Omental fat pad (tissue), 4 donors: ENCODE results near the gene SLAMF9. TPM values are rescaled to one million over a fixed set of nuclear protein-coding genes. Genes with fewer than 3 reads are reported as not detected.

ENCODE experiments used
- ATAC-seq: fragments of 150-250 bp; one replicate; pipeline ENCODE4 v1.9.1; 2016; ENCODE audit warnings: mild to moderate bottlenecking, moderate library complexity; ENCODE audit not compliant: low FRiP score
- DNase-seq: peaks from one replicate; pipeline ENCODE4 v3.0.0-alpha.2; 2019; ENCODE audit warnings: low spot score
- total RNA-seq, 4 donors: library from RNA; depleted of rRNA; stranded (reverse); fragments of >200 nt; gene quantifications; one replicate each; pipeline ENCODE4 v1.1.0, GENCODE V29; 2016
- TF ChIP-seq, protein P1 (sequence below), 3 donors: fragments of 450-650 bp; IDR thresholded peaks; one replicate each; pipeline ENCODE4 v1.5.1; 2016 to 2017; ENCODE audit warnings: antibody characterized with exemption in 3 of 3, mild to moderate bottlenecking in 3 of 3, moderate library complexity in 2 of 3

SLAMF9 gene
- 1 to 10 TPM in 2 of 4 donors, under 1 TPM in 1, not detected in 1; 0.56 to 7.2 (median 1.0) TPM for total RNA-seq

DNA sequence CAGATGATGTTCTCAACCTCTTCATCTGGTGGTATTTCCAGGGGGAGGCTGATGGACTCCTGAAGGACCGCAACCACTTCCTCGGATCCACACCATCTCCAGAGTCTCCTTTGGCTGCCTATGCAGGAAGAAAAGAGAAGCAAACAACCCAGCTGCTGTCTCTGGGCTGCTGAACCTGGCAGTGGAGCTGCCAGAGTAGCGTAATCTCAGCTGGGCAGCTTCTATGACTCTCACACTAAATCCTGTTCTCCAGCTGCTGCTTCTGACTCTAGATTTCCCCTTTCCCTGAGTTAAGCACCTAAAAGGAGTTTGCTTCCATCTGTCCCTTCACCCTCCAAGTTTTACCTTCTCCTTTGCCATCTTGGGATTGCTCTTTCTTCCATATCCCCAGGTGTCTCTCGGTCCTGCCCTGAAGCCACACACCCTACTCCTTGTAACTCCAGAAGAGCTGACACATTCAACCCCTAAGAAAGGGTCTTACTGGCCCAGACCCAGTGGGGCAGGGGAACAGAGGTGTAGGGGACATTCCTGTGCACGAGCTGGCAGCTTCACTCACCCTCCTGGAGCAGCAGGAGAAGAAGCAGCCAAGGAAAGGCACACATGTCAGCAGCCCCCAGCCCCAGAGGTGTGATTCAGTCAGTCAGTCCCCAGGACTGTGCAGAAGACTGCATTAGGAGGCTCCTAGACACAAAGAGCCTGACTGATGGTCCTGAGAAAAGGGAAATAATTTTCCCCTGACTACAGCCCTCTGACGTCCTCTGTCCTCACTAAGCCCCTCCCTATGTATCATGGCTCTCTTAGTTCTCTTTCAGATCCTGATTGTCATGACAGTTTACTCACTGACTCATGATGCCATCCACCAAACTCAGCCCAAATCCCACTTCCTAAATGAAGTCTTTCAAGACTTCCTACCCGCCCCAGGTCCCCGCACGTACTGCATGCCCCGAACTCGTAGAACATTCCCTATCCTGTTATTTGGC is at the start of gene SLAMF9:
Gene SLAMF9, minus strand, starts transcription at position 702 of the 980 bp plus-strand sequence. Its CDS starts 100 bp downstream, at position 602.
- ATAC-seq (no peak), DNase-seq (no peak)
- TF ChIP-seq, protein P1, sequence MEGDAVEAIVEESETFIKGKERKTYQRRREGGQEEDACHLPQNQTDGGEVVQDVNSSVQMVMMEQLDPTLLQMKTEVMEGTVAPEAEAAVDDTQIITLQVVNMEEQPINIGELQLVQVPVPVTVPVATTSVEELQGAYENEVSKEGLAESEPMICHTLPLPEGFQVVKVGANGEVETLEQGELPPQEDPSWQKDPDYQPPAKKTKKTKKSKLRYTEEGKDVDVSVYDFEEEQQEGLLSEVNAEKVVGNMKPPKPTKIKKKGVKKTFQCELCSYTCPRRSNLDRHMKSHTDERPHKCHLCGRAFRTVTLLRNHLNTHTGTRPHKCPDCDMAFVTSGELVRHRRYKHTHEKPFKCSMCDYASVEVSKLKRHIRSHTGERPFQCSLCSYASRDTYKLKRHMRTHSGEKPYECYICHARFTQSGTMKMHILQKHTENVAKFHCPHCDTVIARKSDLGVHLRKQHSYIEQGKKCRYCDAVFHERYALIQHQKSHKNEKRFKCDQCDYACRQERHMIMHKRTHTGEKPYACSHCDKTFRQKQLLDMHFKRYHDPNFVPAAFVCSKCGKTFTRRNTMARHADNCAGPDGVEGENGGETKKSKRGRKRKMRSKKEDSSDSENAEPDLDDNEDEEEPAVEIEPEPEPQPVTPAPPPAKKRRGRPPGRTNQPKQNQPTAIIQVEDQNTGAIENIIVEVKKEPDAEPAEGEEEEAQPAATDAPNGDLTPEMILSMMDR (IDR thresholded peaks at IDR 0.05), result no peak

DNA sequence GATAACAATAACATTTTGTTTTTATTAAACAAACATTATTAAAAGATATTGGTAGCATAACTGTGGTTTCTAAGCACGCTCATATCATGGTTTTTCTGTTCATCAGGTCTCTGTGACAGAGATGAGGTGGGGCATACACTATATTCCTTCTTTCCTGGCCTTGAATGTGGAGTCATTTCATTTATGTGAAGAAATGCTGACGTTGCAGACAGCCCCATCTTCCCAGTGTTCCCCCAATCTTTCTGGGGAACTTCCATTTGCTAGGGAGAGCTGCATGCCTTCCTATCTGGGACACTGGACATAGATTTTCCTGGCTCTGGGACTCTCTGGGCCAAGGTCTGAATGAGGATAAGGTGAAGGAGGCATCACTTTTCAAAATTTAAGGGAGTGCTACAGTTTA is 47.4 kb upstream of the SLAMF9 start:
- no peak for ATAC-seq
- no peak for DNase-seq
- TF ChIP-seq, protein P1 (IDR thresholded peaks at IDR 0.05), result no peak

DNA sequence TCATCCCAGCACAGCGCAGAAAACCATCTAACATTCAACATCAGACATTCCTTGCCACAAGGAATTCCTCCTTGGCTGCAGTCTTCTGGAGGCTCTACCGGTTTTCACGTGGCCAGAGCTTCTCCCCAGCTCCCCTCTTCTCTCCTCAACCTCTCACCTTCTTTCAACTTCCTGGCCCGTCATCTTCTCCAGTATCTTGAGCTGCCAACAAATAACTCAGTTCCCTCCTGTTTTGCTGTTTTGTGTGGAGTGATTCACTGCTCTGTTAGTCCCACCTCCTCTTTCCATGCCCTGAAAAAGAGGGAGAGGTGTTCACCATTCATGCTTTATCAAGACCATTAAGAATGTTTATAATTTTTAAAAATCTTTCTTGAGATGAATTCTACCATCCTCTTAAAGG is 45.2 kb upstream of the SLAMF9 start:
- no peak for DNase-seq
- TF ChIP-seq, protein P1 (IDR thresholded peaks at IDR 0.05), result no peak
- peak; percentile 63 for ATAC-seq

DNA sequence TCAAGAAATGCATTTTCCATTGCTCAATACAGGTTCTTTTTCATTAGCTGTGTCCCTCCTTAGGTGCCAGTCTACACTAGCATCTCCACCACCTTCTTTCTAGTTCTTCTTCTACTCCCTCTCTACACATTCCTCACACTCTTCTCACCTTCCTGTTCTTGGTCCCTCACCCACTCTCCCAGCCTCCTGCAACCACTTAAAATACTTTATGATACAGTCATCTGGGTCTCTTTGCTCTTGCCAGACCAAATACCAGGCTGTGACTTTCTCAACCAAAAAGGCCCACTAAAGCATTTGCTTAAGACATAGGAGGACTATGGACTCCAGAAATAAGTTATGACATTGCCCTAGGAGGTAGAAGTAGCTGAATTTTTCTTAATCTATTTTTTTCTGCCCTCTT is 42.6 kb upstream of the SLAMF9 start:
- no peak for DNase-seq

DNA sequence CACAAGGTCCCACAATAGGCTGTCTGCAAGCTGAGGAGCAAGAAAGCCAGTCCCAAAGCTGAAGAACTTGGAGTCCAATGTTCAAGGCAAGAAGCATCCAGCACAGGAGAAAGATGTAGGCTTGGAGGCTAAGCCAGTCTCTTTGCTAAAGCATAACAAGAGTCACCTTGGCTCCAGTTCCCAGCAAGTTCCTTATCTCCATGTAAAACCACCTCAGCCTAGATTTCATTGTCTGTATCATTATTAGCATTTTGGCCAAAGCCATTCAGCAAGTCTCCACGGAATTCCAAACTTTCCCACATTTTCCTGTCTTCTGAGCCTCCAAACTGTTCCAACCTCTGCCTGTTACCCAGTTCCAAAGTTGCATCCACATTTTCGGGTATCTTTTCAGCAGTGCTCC is 40.9 kb upstream of the SLAMF9 start:
- TF ChIP-seq, protein P1 (IDR thresholded peaks at IDR 0.05), result no peak
- ATAC-seq (no peak), DNase-seq (no peak)

More for the DNA sequence above, 42.6 kb upstream of the SLAMF9 start:
- TF ChIP-seq, protein P1 (IDR thresholded peaks at IDR 0.05), result no peak
- peak; percentile 61 for ATAC-seq

DNA sequence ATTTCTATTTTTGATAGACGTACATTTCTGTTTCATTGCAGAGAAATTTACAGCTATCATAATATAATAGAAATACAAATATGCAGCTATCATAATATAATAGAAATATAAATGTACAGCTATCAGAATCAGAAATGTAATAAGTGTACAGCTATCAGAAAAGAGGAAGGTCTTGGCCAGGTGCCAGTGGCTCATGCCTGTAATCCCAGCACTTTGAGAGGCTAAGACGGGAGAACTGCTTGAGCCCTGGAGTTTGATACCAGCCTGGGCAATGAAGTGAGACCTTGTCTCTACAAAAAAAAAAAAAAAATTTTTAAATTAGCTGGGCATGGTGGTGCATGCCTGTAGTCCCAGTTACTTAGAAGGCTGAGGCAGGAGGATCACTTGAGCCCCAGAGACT is 39.9 kb upstream of the SLAMF9 start:
- ATAC-seq (no peak), DNase-seq (no peak)
- TF ChIP-seq, protein P1 (IDR thresholded peaks at IDR 0.05), result no peak

DNA sequence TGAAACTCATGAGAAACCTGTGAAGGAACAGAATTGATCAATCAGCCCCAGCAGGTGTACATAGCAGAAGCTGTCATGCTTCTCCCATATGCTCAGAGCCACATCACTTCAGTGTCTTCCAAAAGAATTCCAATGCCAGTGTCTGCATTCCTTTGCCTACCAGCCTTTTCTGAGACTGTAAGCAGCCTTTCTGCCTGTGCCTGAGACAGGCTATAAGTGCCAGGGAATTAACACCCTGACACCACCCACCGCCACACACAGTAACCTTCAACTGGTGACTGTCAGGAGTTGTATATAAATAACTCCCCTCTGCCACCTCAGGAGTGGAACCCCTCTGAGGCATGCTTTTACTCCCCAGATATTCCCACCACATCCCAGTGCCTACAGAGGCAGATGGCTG is 38.1 kb upstream of the SLAMF9 start:
- ATAC-seq (no peak), DNase-seq (no peak)
- TF ChIP-seq, protein P1 (IDR thresholded peaks at IDR 0.05), result no peak
